HCT116 (cell line): ENCODE measurements around the gene PDC.

Experiments used
- ATF3 ChIP-seq: IDR thresholded peaks from 2 replicates; pipeline ENCODE4 v1.6.1; 2012
- CEBPB ChIP-seq: IDR thresholded peaks from 2 replicates; pipeline ENCODE4 v1.6.1; 2012; ENCODE audit warnings: low read depth
- CTCF ChIP-seq, 3 experiments: fragments of 200-600 bp in 1 of 3; sonication (generic) in 1 of 3; IDR thresholded peaks in 2 of 3; conservative IDR thresholded peaks in 1 of 3; 2 replicates each; pipeline ENCODE4 v1.5.1; 2012 to 2017; ENCODE audit warnings: low read depth in 2 of 3, low read length in 2 of 3, antibody characterized with exemption in 1 of 3, borderline replicate concordance in 1 of 3, control low read depth in 1 of 3, mild to moderate bottlenecking in 1 of 3, mixed read lengths in 1 of 3, mixed run types in 1 of 3, moderate library complexity in 1 of 3; ENCODE audit not compliant: insufficient read depth in 1 of 3
- EGR1 ChIP-seq: IDR thresholded peaks from 2 replicates; pipeline ENCODE4 v1.6.1; 2012; ENCODE audit warnings: low read depth
- EZH2 ChIP-seq: fragments of 200-600 bp; sonication (generic); IDR thresholded peaks from 2 replicates; pipeline ENCODE4 v1.6.1; 2017; ENCODE audit warnings: antibody characterized with exemption, mixed run types
- EZH2phosphoT487 ChIP-seq: fragments of 200-600 bp; IDR thresholded peaks from 2 replicates; pipeline ENCODE4 v1.6.1; 2018; ENCODE audit warnings: antibody characterized with exemption, borderline replicate concordance
- JUND ChIP-seq: IDR thresholded peaks from 2 replicates; pipeline ENCODE4 v1.6.1; 2012
- POLR2A ChIP-seq: IDR thresholded peaks from 2 replicates; pipeline ENCODE4 v1.7.0; 2011; ENCODE audit warnings: borderline replicate concordance; ENCODE audit not compliant: insufficient read depth, insufficient read length; ENCODE audit errors: extremely low read depth
- POLR2AphosphoS5 ChIP-seq: IDR thresholded peaks from 2 replicates; pipeline ENCODE4 v1.6.1; 2011; ENCODE audit warnings: mild to moderate bottlenecking, low read depth, low read length, moderate library complexity
- RAD21 ChIP-seq: IDR thresholded peaks from 2 replicates; pipeline ENCODE4 v1.6.1; 2012; ENCODE audit warnings: low read depth, mild to moderate bottlenecking
- SIN3A ChIP-seq: IDR thresholded peaks from 2 replicates; pipeline ENCODE4 v1.6.1; 2012; ENCODE audit warnings: low read depth
- TCF7L2 ChIP-seq: IDR thresholded peaks from 2 replicates; pipeline ENCODE4 v1.7.0; 2011; ENCODE audit warnings: borderline replicate concordance, inconsistent platforms; ENCODE audit not compliant: insufficient read depth, insufficient read length; ENCODE audit errors: extremely low read depth
- YY1 ChIP-seq: IDR thresholded peaks from 2 replicates; pipeline ENCODE4 v1.6.1; 2011; ENCODE audit warnings: low read length, low read depth, moderate library complexity, mild to moderate bottlenecking; ENCODE audit not compliant: insufficient replicate concordance; ENCODE audit errors: extremely low read depth

DNA sequence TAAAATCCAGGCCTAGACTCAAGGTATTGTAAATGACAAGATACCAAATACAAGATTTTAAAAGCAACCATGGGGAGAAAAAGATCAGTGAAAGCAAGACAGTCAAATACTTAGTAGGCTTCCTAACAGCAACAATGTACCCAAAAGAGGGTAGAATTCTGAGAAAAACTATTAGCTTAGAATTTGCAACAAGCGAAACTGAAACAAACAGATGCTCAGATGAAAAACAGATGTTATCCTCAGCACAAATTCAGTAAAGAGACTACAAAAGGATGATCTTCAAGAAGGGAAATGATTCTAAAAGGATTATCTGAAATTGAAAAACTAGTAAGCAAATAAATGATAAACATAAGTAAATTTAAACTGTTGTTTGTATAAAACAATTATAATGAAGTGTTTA lies 40.0 kb downstream of the PDC start:
- TF ChIP-seq CTCF (IDR thresholded peaks at IDR 0.05 in 2 of 3, conservative IDR thresholded peaks at IDR 0.05 in 1 of 3; ENCODE audit: borderline replicate concordance in 1 of 3, insufficient read depth in 1 of 3, low read depth in 2 of 3, low read length in 2 of 3) (no peak), EZH2 (no peak), ATF3 (no peak), SIN3A (no peak), POLR2A (no peak), RAD21 (no peak), POLR2AphosphoS5 (no peak), YY1 (no peak), EZH2phosphoT487 (no peak), JUND (no peak), TCF7L2 (no peak), EGR1 (no peak), CEBPB (no peak)
